ENCODE results near the gene NFU1. TPM values are rescaled to one million over a fixed set of nuclear protein-coding genes. Genes with fewer than 3 reads are reported as not detected.

Gene NFU1
- total and polyA plus RNA-seq, 2 experiments from 2014 or later = 39.9 to 102 TPM

DNA sequence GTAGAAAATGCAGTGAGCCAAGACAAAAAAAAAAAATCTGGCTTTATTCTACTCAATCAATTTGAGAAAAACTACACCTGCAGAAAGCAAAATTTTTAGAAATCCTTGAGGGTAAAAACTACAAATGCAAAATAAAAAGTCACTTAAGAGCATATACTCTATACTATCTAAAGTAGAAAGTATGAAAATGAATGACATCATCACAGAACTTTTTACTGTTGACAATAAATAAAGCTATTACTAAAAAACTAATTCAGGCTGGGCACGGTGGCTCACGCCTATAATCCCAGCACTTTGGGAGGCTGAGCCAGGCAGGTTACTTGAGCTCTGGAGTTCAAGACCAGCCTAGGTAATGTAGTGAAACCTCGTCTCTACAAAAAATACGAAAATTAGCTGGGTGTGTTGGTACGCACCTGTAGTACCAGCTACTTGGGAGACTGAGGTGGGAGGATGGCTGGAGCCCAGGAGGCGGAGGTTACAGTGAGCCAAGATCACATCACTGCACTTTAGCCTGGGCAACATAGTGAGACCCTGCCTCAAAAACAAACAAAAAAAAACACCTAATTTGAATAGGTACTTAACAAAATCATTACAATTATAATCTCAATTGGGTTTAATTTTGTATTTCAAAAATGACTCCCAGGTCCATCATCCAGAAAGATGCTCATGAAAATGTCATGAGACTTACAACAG is 7.6 kb downstream of the NFU1 start:
- Histone ChIP-seq H3K36me3 (ENCODE audit: insufficient read depth) (0 out of 2 replicates have a peak, but pooled peaks cover 8% of the 10 kb centered on the region), H3K27me3 (ENCODE audit: insufficient read depth) (no peaks in the 10 kb centered on the region), H4K20me1 (replicated peaks; ENCODE audit: insufficient read depth) (no peaks in the 10 kb centered on the region; the same call in 1 of the 2 replicates), H3F3A (replicated peaks; ENCODE audit: low read depth) (no peaks in the 10 kb centered on the region), H2AFZ (no peak overlapping the region), H3K4me1 (ENCODE audit: insufficient read depth) (peaks cover 3% of the 10 kb centered on the region; the same call in 1 of the 2 replicates), H3K4me3 (no peak overlapping the region), H3K4me2 (no peak overlapping the region), H3K9me2 (ENCODE audit: insufficient read depth) (no peaks in the 10 kb centered on the region), H3K27ac (ENCODE audit: low read depth) (0 out of 2 replicates have a peak overlapping the region, but pooled peaks have one; percentile 18), H3K79me2 (replicated peaks; ENCODE audit: insufficient read depth) (no peaks in the 10 kb centered on the region; the same call in 1 of the 2 replicates)
- H3K4me1 Mint-ChIP-seq = peaks cover 2% of the 10 kb centered on the region
- no peaks in the 10 kb centered on the region for H3K27me3 Mint-ChIP-seq (ENCODE audit: insufficient read depth, low read depth, poor library complexity)
- no peak for TF ChIP-seq CREB1 (CRISPR knock-in tag; IDR thresholded peaks at IDR 0.05; ENCODE audit: low read depth)
- TF ChIP-seq, protein P1, sequence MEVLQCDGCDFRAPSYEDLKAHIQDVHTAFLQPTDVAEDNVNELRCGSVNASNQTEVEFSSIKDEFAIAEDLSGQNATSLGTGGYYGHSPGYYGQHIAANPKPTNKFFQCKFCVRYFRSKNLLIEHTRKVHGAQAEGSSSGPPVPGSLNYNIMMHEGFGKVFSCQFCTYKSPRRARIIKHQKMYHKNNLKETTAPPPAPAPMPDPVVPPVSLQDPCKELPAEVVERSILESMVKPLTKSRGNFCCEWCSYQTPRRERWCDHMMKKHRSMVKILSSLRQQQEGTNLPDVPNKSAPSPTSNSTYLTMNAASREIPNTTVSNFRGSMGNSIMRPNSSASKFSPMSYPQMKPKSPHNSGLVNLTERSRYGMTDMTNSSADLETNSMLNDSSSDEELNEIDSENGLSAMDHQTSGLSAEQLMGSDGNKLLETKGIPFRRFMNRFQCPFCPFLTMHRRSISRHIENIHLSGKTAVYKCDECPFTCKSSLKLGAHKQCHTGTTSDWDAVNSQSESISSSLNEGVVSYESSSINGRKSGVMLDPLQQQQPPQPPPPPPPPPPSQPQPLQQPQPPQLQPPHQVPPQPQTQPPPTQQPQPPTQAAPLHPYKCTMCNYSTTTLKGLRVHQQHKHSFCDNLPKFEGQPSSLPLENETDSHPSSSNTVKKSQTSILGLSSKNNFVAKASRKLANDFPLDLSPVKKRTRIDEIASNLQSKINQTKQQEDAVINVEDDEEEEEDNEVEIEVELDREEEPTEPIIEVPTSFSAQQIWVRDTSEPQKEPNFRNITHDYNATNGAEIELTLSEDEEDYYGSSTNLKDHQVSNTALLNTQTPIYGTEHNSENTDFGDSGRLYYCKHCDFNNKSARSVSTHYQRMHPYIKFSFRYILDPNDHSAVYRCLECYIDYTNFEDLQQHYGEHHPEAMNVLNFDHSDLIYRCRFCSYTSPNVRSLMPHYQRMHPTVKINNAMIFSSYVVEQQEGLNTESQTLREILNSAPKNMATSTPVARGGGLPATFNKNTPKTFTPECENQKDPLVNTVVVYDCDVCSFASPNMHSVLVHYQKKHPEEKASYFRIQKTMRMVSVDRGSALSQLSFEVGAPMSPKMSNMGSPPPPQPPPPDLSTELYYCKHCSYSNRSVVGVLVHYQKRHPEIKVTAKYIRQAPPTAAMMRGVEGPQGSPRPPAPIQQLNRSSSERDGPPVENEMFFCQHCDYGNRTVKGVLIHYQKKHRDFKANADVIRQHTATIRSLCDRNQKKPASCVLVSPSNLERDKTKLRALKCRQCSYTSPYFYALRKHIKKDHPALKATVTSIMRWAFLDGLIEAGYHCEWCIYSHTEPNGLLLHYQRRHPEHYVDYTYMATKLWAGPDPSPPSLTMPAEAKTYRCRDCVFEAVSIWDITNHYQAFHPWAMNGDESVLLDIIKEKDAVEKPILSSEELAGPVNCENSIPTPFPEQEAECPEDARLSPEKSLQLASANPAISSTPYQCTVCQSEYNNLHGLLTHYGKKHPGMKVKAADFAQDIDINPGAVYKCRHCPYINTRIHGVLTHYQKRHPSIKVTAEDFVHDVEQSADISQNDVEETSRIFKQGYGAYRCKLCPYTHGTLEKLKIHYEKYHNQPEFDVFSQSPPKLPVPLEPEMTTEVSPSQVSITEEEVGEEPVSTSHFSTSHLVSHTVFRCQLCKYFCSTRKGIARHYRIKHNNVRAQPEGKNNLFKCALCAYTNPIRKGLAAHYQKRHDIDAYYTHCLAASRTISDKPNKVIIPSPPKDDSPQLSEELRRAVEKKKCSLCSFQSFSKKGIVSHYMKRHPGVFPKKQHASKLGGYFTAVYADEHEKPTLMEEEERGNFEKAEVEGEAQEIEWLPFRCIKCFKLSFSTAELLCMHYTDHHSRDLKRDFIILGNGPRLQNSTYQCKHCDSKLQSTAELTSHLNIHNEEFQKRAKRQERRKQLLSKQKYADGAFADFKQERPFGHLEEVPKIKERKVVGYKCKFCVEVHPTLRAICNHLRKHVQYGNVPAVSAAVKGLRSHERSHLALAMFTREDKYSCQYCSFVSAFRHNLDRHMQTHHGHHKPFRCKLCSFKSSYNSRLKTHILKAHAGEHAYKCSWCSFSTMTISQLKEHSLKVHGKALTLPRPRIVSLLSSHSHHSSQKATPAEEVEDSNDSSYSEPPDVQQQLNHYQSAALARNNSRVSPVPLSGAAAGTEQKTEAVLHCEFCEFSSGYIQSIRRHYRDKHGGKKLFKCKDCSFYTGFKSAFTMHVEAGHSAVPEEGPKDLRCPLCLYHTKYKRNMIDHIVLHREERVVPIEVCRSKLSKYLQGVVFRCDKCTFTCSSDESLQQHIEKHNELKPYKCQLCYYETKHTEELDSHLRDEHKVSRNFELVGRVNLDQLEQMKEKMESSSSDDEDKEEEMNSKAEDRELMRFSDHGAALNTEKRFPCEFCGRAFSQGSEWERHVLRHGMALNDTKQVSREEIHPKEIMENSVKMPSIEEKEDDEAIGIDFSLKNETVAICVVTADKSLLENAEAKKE (CRISPR knock-in tag; IDR thresholded peaks at IDR 0.05) = no peak
- TF ChIP-seq EZH2phosphoT487 (IDR thresholded peaks at IDR 0.05; ENCODE audit: unreplicated experiment) = no peak
- TF ChIP-seq ETS1 (IDR thresholded peaks at IDR 0.05) = no peak
- no peak for TF ChIP-seq ZNF331 (CRISPR knock-in tag; IDR thresholded peaks at IDR 0.05; ENCODE audit: low read depth)
- no peak overlapping the region for H3K27ac Mint-ChIP-seq
- peaks cover 15% of the 10 kb centered on the region; the same call in 2 of the 3 replicates for H3K36me3 Mint-ChIP-seq (ENCODE audit: low read depth)
- DNase-seq (ENCODE audit: low spot score) (no peak), ATAC-seq (no peak)
- H3K4me3 Mint-ChIP-seq = no peak overlapping the region
- no peaks in the 10 kb centered on the region for H3K9me3 Mint-ChIP-seq

Measured in GM23338 (cell line).